Ecto neural progenitor cell (in vitro differentiated cells): Measurements from ENCODE around the gene PCDH9.

Experiments used
- DNase-seq: peaks from one replicate; pipeline ENCODE4 v3.0.0-alpha.2; 2018; ENCODE audit warnings: low spot score

Gene PCDH9

GRCh38 chr13:66969291-66969690, 260.8 kb downstream of the PCDH9 start:
- DNase-seq, result no peak

GRCh38 chr13:66967811-66968597, 262.1 kb downstream of the PCDH9 start:
- no peak for DNase-seq

GRCh38 chr13:66965181-66965580, 265.0 kb downstream of the PCDH9 start:
- DNase-seq, result no peak

GRCh38 chr13:66962953-66963352, 267.2 kb downstream of the PCDH9 start:
- DNase-seq, result no peak

- no peak for DNase-seq
These were observed 271.5 kb downstream of the PCDH9 start for GRCh38 chr13:66958611-66959010.

- DNase-seq, result no peak
These were observed 277.6 kb downstream of the PCDH9 start for GRCh38 chr13:66952507-66952906.

- no peak for DNase-seq
These were observed 278.7 kb downstream of the PCDH9 start for GRCh38 chr13:66951426-66951825.

- DNase-seq, result no peak
These were observed 279.5 kb downstream of the PCDH9 start for GRCh38 chr13:66950666-66951065.

- no peak for DNase-seq
These were observed 281.2 kb downstream of the PCDH9 start for GRCh38 chr13:66948910-66949309.

- DNase-seq, result no peak
These were observed 286.6 kb downstream of the PCDH9 start for GRCh38 chr13:66943530-66943929.

GRCh38 chr13:66940113-66940512, 290.0 kb downstream of the PCDH9 start:
- DNase-seq, result no peak

- no peak for DNase-seq
These were observed 292.7 kb downstream of the PCDH9 start for GRCh38 chr13:66937423-66937822.

- DNase-seq, result no peak
These were observed 296.1 kb downstream of the PCDH9 start for GRCh38 chr13:66933994-66934393.

GRCh38 chr13:66933527-66933926, 296.6 kb downstream of the PCDH9 start:
- DNase-seq, result no peak

- no peak for DNase-seq
These were observed 302.6 kb downstream of the PCDH9 start for GRCh38 chr13:66927562-66927961.

GRCh38 chr13:66926851-66927524, 303.1 kb downstream of the PCDH9 start:
- DNase-seq, result no peak

GRCh38 chr13:66926200-66926850, 303.8 kb downstream of the PCDH9 start:
- no peak for DNase-seq

- DNase-seq, result no peak
These were observed 307.7 kb downstream of the PCDH9 start for GRCh38 chr13:66922444-66922843.

GRCh38 chr13:66921437-66921836, 308.7 kb downstream of the PCDH9 start:
- DNase-seq, result no peak

GRCh38 chr13:66915596-66916185, 314.4 kb downstream of the PCDH9 start:
- DNase-seq, result no peak

GRCh38 chr13:66914155-66914554, 316.0 kb downstream of the PCDH9 start:
- DNase-seq, result no peak

- no peak for DNase-seq
These were observed 318.7 kb downstream of the PCDH9 start for GRCh38 chr13:66911411-66911939.
